Osteocyte (in vitro differentiated cells): Measurements from ENCODE around the gene CTU1. TPM values are rescaled to one million over a fixed set of nuclear protein-coding genes. Genes with fewer than 3 reads are reported as not detected.

Experiments used
- DNase-seq: peaks from one replicate; pipeline ENCODE4 v3.0.0; 2021; ENCODE audit warnings: mixed read lengths; ENCODE audit not compliant: unreplicated experiment; ENCODE audit errors: extremely low spot score
- H3K27ac Mint-ChIP-seq: one replicate; pipeline ENCODE4 v1.8.0; 2021; ENCODE audit warnings: mild to moderate bottlenecking, mixed read lengths; ENCODE audit not compliant: unreplicated experiment
- H3K27me3 Mint-ChIP-seq: one replicate; pipeline ENCODE4 v1.8.0; 2021; ENCODE audit warnings: mixed read lengths; ENCODE audit not compliant: unreplicated experiment
- H3K36me3 Mint-ChIP-seq: one replicate; pipeline ENCODE4 v1.8.0; 2021; ENCODE audit warnings: mixed read lengths; ENCODE audit not compliant: unreplicated experiment
- H3K4me1 Mint-ChIP-seq: one replicate; pipeline ENCODE4 v1.8.0; 2021; ENCODE audit warnings: mixed read lengths; ENCODE audit not compliant: unreplicated experiment
- H3K4me3 Mint-ChIP-seq: one replicate; pipeline ENCODE4 v1.8.0; 2021; ENCODE audit warnings: mild to moderate bottlenecking, moderate library complexity, mixed read lengths; ENCODE audit not compliant: unreplicated experiment
- H3K9me3 Mint-ChIP-seq: one replicate; pipeline ENCODE4 v1.8.0; 2021; ENCODE audit warnings: mixed read lengths; ENCODE audit not compliant: unreplicated experiment
- CTCF ChIP-seq: fragments of 200-600 bp; sonication (generic); IDR thresholded peaks from 2 replicates; pipeline ENCODE4 v1.5.0; 2021; ENCODE audit warnings: antibody characterized with exemption, mild to moderate bottlenecking, moderate library complexity
- total RNA-seq: library from RNA; stranded (reverse); gene quantifications from 2 replicates; pipeline ENCODE4 v1.2.1, GENCODE V29; 2021

The CTU1 gene
- total RNA-seq, 1 donor from 2014 or later = 5.6 TPM

- peaks cover 4% of the 10 kb centered on the region for H3K27me3 Mint-ChIP-seq
- peaks cover 33% of the 10 kb centered on the region for H3K9me3 Mint-ChIP-seq
- no peak overlapping the region for H3K4me3 Mint-ChIP-seq
- no peaks in the 10 kb centered on the region for H3K4me1 Mint-ChIP-seq
- H3K27ac Mint-ChIP-seq = no peak overlapping the region
- no peaks in the 10 kb centered on the region for H3K36me3 Mint-ChIP-seq
- no peak for DNase-seq
- TF ChIP-seq CTCF = no peak
These were observed 37.7 kb downstream of the CTU1 start for GRCh38 chr19:51070334-51071094.

GRCh38 chr19:51066393-51067186, 41.6 kb downstream of the CTU1 start:
- no peak for DNase-seq
- no peak for TF ChIP-seq CTCF
- H3K27ac Mint-ChIP-seq = no peak overlapping the region
- H3K36me3 Mint-ChIP-seq = no peaks in the 10 kb centered on the region
- no peak overlapping the region for H3K4me3 Mint-ChIP-seq
- peaks cover 7% of the 10 kb centered on the region for H3K9me3 Mint-ChIP-seq
- peaks cover 4% of the 10 kb centered on the region for H3K27me3 Mint-ChIP-seq
- no peaks in the 10 kb centered on the region for H3K4me1 Mint-ChIP-seq

- Mint-ChIP-seq H3K9me3 (peaks cover 17% of the 10 kb centered on the region), H3K4me1 (no peaks in the 10 kb centered on the region), H3K4me3 (no peak overlapping the region), H3K36me3 (no peaks in the 10 kb centered on the region), H3K27ac (no peak overlapping the region), H3K27me3 (peaks cover 4% of the 10 kb centered on the region)
- TF ChIP-seq CTCF = no peak
- DNase-seq = no peak
These were observed 42.8 kb downstream of the CTU1 start for GRCh38 chr19:51065221-51065960.

GRCh38 chr19:51064534-51065220, 43.5 kb downstream of the CTU1 start, which contains the start of gene KLK13:
KLK13 (minus strand) TSS chr19:51065092; CDS start chr19:51065067, 25 bp downstream.
- Mint-ChIP-seq H3K9me3 (peaks cover 17% of the 10 kb centered on the region), H3K4me3 (no peak within 1 kb of the TSS)
- DNase-seq = no peak

More at GRCh38 chr19:51064534-51065220, 43.5 kb downstream of the CTU1 start, which contains the start of gene KLK13:
- no peaks in the 10 kb centered on the region for H3K4me1 Mint-ChIP-seq
- TF ChIP-seq CTCF = no peak
- no peak within 1 kb of the TSS for H3K27ac Mint-ChIP-seq
- H3K36me3 Mint-ChIP-seq = no peaks in the 10 kb centered on the region
- H3K27me3 Mint-ChIP-seq = peaks cover 4% of the 10 kb centered on the region
